ENCODE data around the gene ASMTL.
A peak's percentile ranks its signal among the peaks of the same experiment; 100 is the strongest.
"Not testable (repeated sequence)": the region's sequence is repeated elsewhere in the genome, so short reads cannot be mapped to it uniquely, and the experiment has no call there.

The ASMTL gene

DNA sequence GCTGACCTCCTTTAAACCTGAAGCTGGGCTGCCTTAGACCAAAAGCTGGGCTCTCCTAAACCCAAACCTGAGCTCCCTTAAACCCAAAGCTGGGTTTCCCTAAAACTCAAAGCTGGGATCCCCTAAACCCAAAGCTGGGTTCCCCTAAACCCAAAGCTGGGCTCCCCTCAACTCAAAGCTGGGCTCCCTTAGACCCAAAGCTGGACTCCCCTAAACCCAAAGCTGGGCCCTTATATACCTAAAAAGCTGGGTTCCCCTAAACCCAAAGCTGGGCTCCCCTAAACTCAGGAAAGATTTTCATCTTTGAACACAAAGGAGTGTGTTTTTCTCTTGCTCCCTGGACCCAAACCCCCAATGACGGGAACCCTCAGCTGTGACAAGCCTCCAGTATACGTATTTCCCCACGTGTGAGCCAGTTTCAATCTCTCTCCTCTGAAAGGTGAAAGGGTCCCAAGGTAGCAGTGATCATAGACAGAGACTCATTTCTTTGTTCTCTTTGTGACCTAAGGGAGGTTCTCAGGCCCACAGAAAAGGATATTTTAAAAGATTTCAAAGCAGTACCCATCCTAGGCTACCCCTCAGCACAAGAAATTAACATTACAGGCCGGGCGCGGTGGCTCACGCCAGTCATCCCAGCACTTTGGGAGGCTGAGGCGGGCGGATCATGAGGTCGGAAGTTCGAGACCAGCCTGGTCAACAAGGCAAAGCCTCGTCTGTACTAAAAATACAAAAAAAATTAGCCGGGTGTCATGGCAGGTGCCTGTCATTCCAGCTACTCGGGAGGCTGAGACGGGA lies 31.3 kb upstream of the ASMTL start:
- DNase-seq (ENCODE audit: low read depth in 2 of 3, low spot score in 2 of 3), result no peak

GRCh38 chrX:1482530-1482928 lies 29.8 kb upstream of the ASMTL start:
- DNase-seq (ENCODE audit: low read depth in 2 of 3, low spot score in 2 of 3), result not testable (repeated sequence)

DNA sequence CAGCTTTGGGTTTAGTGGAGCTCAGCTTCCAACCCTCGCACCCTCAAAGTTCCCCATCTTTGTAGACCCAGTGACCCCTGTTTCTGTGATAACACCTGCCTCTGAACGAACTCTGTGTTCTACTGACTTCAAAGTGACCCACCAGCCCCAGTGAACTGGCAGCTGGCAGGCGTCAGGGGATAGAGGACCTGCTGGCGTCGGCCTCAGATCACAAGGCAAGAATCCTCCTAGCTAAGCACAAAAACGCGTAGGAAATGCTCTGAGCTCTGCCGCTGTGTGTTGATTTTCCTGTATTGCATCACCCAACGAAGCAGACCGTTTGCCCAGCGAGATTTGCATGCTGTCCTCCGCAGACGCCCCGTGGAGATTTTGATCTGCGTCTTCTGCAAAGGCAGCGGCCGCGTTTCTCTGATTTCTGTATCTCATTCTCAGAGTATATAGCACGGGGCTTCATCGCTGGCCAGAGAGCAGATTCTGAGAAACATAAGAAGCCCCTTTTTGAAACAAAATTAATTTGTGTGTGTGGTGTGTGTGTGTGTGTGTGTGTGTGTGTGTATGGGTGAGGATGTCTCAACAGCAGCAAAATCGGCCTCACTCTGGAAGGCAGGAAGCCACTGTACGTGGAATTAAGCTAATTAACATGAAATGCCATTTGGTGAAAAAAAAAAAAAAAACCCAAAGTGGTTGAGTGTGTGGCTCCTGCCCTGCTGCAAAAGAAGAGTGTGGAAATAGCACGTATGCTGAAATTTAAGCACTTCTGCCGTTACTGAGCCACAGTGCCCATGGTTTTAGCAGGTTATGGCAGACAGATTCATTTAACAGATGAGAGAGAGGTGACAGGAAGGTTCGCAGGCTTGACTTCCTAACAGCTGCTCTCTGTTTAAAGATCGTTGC lies 29.2 kb upstream of the ASMTL start:
- peak in 2 of 3 experiments; percentile 59 to 60 for DNase-seq (ENCODE audit: low read depth in 2 of 3, low spot score in 2 of 3)

GRCh38 chrX:1480082-1480785 lies 27.5 kb upstream of the ASMTL start:
- DNase-seq (ENCODE audit: low read depth in 2 of 3, low spot score in 2 of 3), result no peak

GRCh38 chrX:1477801-1478458 lies 25.2 kb upstream of the ASMTL start:
- no peak for DNase-seq (ENCODE audit: low read depth in 2 of 3, low spot score in 2 of 3)

GRCh38 chrX:1477229-1477628 lies 24.5 kb upstream of the ASMTL start:
- DNase-seq (ENCODE audit: low read depth in 2 of 3, low spot score in 2 of 3), result no peak

GRCh38 chrX:1476682-1477081 lies 24.0 kb upstream of the ASMTL start:
- no peak for DNase-seq (ENCODE audit: low read depth in 2 of 3, low spot score in 2 of 3)

DNA sequence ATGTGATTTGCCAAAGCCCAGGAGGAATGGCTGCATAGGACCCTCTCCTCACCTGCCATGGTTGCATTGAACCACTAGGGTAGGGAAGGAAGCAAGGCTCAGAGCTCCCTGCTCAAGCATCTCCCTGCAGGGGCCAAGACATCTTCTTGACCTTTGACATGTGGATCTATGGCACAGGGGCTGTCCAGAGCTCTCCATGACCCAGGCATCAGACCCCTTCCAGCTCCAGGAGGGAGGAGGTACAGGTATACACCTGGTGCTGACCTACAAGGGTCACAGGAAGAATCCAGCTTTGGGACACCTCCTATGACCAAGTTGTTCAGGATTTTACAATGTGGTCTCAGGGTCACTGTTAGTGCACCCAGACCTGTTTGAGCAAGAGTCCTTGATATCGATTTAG lies 23.2 kb upstream of the ASMTL start:
- DNase-seq (ENCODE audit: low read depth in 2 of 3, low spot score in 2 of 3), result no peak

DNA sequence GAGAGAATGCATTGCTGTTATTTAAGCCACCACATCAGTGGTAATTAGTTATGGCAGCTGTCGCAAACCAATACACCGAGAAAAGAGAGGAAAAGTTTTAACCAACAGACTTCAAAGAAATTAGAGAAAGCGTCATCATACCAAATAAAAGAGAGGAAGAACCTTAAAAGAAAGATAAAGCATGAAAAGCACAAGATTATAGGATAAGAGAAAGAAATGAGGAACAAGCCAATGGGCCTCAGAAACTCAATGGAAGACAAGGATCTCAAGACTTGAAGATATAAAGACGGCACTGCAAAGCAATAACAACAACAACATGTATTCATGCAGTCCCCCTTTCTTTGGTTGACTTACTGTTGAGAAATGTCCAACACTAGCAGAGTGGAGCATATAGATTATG lies 22.8 kb upstream of the ASMTL start:
- DNase-seq (ENCODE audit: low read depth in 2 of 3, low spot score in 2 of 3), result no peak

DNA sequence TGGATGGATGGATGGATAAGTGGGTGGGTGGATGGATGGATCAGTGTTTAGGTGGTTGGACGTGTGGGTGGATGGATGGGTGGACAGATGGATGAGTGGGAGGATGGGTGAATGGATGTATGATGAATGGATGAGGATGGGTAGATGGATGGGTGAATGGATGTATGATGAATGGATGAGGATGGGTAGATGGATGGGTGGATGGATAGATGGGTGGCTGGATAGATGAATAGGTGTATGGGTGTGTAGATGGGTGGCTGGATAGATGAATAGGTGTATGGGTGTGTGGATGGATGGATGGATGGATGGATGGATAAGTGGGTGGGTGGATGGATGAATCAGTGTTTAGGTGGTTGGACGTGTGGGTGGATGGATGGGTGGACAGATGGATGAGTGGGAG lies 21.9 kb upstream of the ASMTL start:
- DNase-seq (ENCODE audit: low read depth in 2 of 3, low spot score in 2 of 3), result not testable (repeated sequence)

DNA sequence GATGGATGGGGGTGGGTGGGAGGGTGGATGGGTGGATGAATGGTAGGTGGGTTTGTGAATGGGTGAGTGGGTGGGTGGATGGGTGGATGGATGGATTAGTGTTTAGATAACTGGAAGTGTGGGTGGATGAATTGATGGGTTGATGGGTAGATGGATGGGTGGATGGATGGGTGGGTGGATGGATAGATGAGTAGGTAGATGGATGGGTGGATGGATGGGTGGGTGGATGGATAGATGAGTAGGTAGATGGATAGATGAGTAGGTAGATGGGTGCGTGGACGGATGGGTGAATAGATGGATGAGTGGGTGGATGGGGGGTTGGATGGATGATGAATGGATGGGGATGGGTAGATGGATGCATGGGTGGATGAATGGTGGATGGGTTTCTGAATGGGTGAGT lies 20.3 kb upstream of the ASMTL start:
- no peak for DNase-seq (ENCODE audit: low read depth in 2 of 3, low spot score in 2 of 3)

GRCh38 chrX:1468250-1468772 lies 15.6 kb upstream of the ASMTL start:
- peak in 1 of 3 experiments; percentile 61 for DNase-seq (ENCODE audit: low read depth in 2 of 3, low spot score in 2 of 3)

- DNase-seq (ENCODE audit: low read depth in 2 of 3, low spot score in 2 of 3), result no peak
These were observed 14.4 kb upstream of the ASMTL start for GRCh38 chrX:1466971-1467561.

DNA sequence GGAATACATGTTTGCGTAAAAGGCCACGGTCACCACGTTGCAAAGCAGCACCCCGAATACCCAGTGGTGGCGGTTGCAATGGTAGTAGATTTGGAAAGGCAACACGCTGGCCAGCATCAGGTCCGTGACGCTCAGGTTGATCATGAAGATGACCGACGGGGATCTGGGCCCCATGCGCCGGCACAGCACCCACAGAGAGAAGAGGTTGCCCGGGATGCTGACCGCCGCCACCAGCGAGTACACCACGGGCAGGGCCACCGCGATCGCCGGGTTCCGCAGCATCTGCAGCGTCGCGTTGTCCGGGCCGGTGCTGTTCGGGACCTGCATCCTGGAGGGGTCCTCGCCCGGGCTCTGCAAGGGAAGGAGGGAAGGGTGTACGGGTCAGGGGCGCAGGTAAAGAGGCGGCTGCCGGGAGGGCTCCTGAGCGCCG lies 13.5 kb upstream of the ASMTL start:
- DNase-seq (ENCODE audit: low read depth in 2 of 3, low spot score in 2 of 3), result no peak

- no peak for DNase-seq (ENCODE audit: low read depth in 2 of 3, low spot score in 2 of 3)
These were observed 12.8 kb upstream of the ASMTL start for GRCh38 chrX:1465286-1466231.

GRCh38 chrX:1464971-1465285 lies 12.2 kb upstream of the ASMTL start:
- no peak for DNase-seq (ENCODE audit: low read depth in 2 of 3, low spot score in 2 of 3)

- no peak for DNase-seq (ENCODE audit: low read depth in 2 of 3, low spot score in 2 of 3)
These were observed 11.6 kb upstream of the ASMTL start for GRCh38 chrX:1464041-1464970.

GRCh38 chrX:1463581-1463980 lies 10.9 kb upstream of the ASMTL start:
- DNase-seq (ENCODE audit: low read depth in 2 of 3, low spot score in 2 of 3), result no peak
